GM18907 (cell line): ENCODE results near the gene LDB1.
A peak's percentile ranks its signal among the peaks of the same experiment; 100 is the strongest.

Source experiments
- ATAC-seq: cut with Tn5 transposase; IDR thresholded peaks from one replicate; pipeline ENCODE4 v1.9.1; 2021; ENCODE audit warnings: mild to moderate bottlenecking, moderate library complexity; ENCODE audit not compliant: unreplicated experiment

Gene LDB1

GRCh38 chr10:102120142-102120990, at the start of gene LDB1:
Gene LDB1 (minus strand): TSS chr10:102120368. CDS start chr10:102120110, 258 bp downstream.
- ATAC-seq = peak; percentile 56

- no peak for ATAC-seq
These were observed 47.7 kb upstream of the LDB1 start for GRCh38 chr10:102167861-102168260.

GRCh38 chr10:102163342-102163989, 43.3 kb upstream of the LDB1 start:
- no peak for ATAC-seq

GRCh38 chr10:102159831-102160230, 39.7 kb upstream of the LDB1 start:
- no peak for ATAC-seq

GRCh38 chr10:102159051-102159597, 39.0 kb upstream of the LDB1 start:
- no peak for ATAC-seq

- ATAC-seq = no peak
These were observed 37.1 kb upstream of the LDB1 start for GRCh38 chr10:102157224-102157623.

GRCh38 chr10:102154466-102155116, 34.4 kb upstream of the LDB1 start:
- ATAC-seq = no peak

- ATAC-seq = no peak
These were observed 33.0 kb upstream of the LDB1 start for GRCh38 chr10:102153093-102153620.

- ATAC-seq = peak; percentile 31
These were observed 32.4 kb upstream of the LDB1 start for GRCh38 chr10:102152545-102152890.

GRCh38 chr10:102151774-102152544, 31.8 kb upstream of the LDB1 start, which contains the start of gene NOLC1:
Gene NOLC1 (plus strand): TSS chr10:102152389. CDS start chr10:102152411, 22 bp downstream.
- peak; percentile 92 for ATAC-seq

GRCh38 chr10:102150970-102151773, 31.0 kb upstream of the LDB1 start:
- ATAC-seq = no peak

GRCh38 chr10:102148275-102148674, 28.1 kb upstream of the LDB1 start:
- ATAC-seq = no peak

- no peak for ATAC-seq
These were observed 27.4 kb upstream of the LDB1 start for GRCh38 chr10:102147561-102147960.

- no peak for ATAC-seq
These were observed 26.8 kb upstream of the LDB1 start for GRCh38 chr10:102146971-102147428.

GRCh38 chr10:102141583-102142107, 21.5 kb upstream of the LDB1 start:
- no peak for ATAC-seq

GRCh38 chr10:102140913-102141540, 20.9 kb upstream of the LDB1 start:
- no peak for ATAC-seq

GRCh38 chr10:102140218-102140617, 20.1 kb upstream of the LDB1 start:
- ATAC-seq = no peak

- no peak for ATAC-seq
These were observed 19.3 kb upstream of the LDB1 start for GRCh38 chr10:102139281-102140110.
